Mesendoderm (in vitro differentiated cells): Measurements from ENCODE around the gene ACTG1.

Source experiments
- DNase-seq: peaks from one replicate; pipeline ENCODE4 v3.0.0; 2013
- H2AK5ac ChIP-seq: 2 replicates; pipeline ENCODE4 v1.6.1; 2013; ENCODE audit warnings: low read length, inconsistent platforms
- H2BK120ac ChIP-seq: 2 replicates; pipeline ENCODE4 v1.6.1; 2013; ENCODE audit warnings: low read depth, mild to moderate bottlenecking, low read length, moderate library complexity, mixed read lengths
- H2BK15ac ChIP-seq: replicated peaks from 2 replicates; pipeline ENCODE4 v1.6.1; 2013; ENCODE audit warnings: low read depth, mild to moderate bottlenecking, moderate library complexity
- H2BK5ac ChIP-seq: 2 replicates; pipeline ENCODE4 v1.6.1; 2013; ENCODE audit warnings: low read length, inconsistent platforms
- H3K18ac ChIP-seq: 2 replicates; pipeline ENCODE4 v1.6.1; 2013; ENCODE audit warnings: mild to moderate bottlenecking, low read length, mixed read lengths
- H3K23ac ChIP-seq: one replicate; pipeline ENCODE4 v1.6.1; 2013; ENCODE audit warnings: low read length
- H3K27ac ChIP-seq: 2 replicates; pipeline ENCODE4 v1.5.1; 2013; ENCODE audit warnings: low read depth, mild to moderate bottlenecking, inconsistent platforms, low read length, moderate library complexity
- H3K27me3 ChIP-seq: 2 replicates; pipeline ENCODE4 v1.6.1; 2013; ENCODE audit warnings: low read length, control low read depth, mild to moderate bottlenecking, inconsistent platforms; ENCODE audit not compliant: insufficient read depth, poor library complexity
- H3K36me3 ChIP-seq: 2 replicates; pipeline ENCODE4 v1.6.1; 2013; ENCODE audit warnings: low read length, inconsistent platforms; ENCODE audit not compliant: control insufficient read depth, insufficient read depth
- H3K4ac ChIP-seq: one replicate; pipeline ENCODE4 v1.6.1; 2013; ENCODE audit warnings: low read depth, mild to moderate bottlenecking, low read length, moderate library complexity
- H3K4me1 ChIP-seq: 2 replicates; pipeline ENCODE4 v1.6.1; 2013; ENCODE audit warnings: low read depth, low read length, inconsistent platforms; ENCODE audit not compliant: control insufficient read depth
- H3K4me2 ChIP-seq: 2 replicates; pipeline ENCODE4 v1.6.1; 2013; ENCODE audit warnings: low read length
- H3K4me3 ChIP-seq: 2 replicates; pipeline ENCODE4 v1.5.1; 2013; ENCODE audit warnings: mild to moderate bottlenecking, low read length
- H3K56ac ChIP-seq: one replicate; pipeline ENCODE4 v1.6.1; 2013; ENCODE audit warnings: low read length
- H3K79me1 ChIP-seq: 2 replicates; pipeline ENCODE4 v1.6.1; 2013; ENCODE audit warnings: low read length, inconsistent platforms
- H3K79me2 ChIP-seq: 2 replicates; pipeline ENCODE4 v1.6.1; 2013; ENCODE audit warnings: mild to moderate bottlenecking, low read length; ENCODE audit not compliant: control insufficient read depth, insufficient read depth
- H3K9ac ChIP-seq: 2 replicates; pipeline ENCODE4 v1.6.1; 2013; ENCODE audit warnings: low read length, inconsistent platforms
- H4K5ac ChIP-seq: one replicate; pipeline ENCODE4 v1.6.1; 2013; ENCODE audit warnings: low read length
- H4K8ac ChIP-seq: one replicate; pipeline ENCODE4 v1.6.1; 2013; ENCODE audit warnings: low read depth, mild to moderate bottlenecking, control low read depth, low read length, moderate library complexity
- WGBS: extraction: QIAGEN DNeasy Blood & Tissue Kit; methylation state at CpG from one replicate; pipeline ENCODE4 v1.1.7; 2013; ENCODE audit warnings: low lambda C conversion rate, missing lambda C conversion rate; ENCODE audit not compliant: insufficient coverage; ENCODE audit errors: extremely low coverage; 5-methylcytosine and 5-hydroxymethylcytosine counted together

The ACTG1 gene

DNA sequence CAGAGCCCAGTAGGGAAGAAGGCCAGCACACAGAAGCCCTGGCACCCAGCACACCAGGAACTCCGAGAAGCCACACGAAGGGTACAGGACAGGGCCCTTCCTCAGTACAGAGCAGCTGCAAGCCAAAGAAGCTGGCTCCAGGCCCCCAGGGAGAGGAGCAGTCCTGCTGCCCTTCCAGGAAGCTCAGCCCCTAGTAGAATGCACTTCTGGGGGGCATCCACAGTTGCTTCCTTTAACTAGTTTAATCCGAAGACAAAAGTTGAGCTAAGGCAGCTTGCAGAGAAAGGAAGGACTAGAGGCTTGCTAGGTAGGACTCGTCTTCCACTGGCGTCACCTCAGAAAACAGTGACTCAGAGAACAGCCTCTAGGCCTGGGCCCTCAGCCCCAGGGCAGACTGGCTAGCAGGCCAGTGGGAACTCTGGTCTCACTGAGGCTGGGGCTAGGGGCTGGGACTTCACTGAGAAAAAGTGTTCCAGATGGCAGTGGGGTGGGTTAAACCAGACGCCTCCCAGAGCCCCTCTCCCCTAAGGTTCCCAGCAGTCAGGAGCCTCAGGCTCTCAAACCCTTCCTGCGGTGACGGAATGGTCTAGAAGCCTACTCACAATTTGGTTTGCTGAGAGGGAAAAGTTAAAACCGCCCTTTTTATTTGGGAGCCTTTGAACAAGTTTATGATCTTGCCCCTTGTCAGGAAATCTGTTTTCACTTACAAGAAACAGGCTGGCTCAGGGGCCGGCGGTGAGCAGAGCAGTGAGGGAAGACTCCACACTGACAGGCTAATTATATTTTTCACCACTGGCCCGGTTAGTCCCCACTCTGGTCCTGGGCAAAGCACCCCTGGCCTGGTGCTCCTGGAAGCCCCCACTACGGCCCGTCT is 41.4 kb downstream of the ACTG1 start:
- Histone ChIP-seq H2BK120ac (no peak overlapping the region), H3K27ac (no peak overlapping the region), H3K4me3 (no peak overlapping the region), H3K4ac (no peak overlapping the region), H3K18ac (no peak overlapping the region), H3K4me1 (no peaks in the 10 kb centered on the region), H3K79me2 (no peaks in the 10 kb centered on the region), H4K8ac (no peak overlapping the region), H3K56ac (no peak overlapping the region), H3K79me1 (no peaks in the 10 kb centered on the region), H3K4me2 (no peak overlapping the region), H2BK15ac (no peak overlapping the region), H3K27me3 (no peaks in the 10 kb centered on the region), H2BK5ac (no peak overlapping the region), H4K5ac (no peak overlapping the region), H3K9ac (no peak overlapping the region), H3K23ac (no peak overlapping the region), H2AK5ac (no peak overlapping the region), H3K36me3 (no peaks in the 10 kb centered on the region)
- WGBS: no CpG with 5 or more reads among the region's 14 CpGs
- no peak for DNase-seq

GRCh38 chr17:81470270-81470943 is 42.2 kb downstream of the ACTG1 start:
- no CpG with 5 or more reads among the region's 9 CpGs for WGBS
- H3K23ac ChIP-seq: no peak overlapping the region
- H3K18ac ChIP-seq: no peak overlapping the region
- H4K5ac ChIP-seq: no peak overlapping the region
- H3K79me1 ChIP-seq: no peaks in the 10 kb centered on the region
- H3K4ac ChIP-seq: no peak overlapping the region
- no peak overlapping the region for H2BK15ac ChIP-seq
- no peaks in the 10 kb centered on the region for H3K79me2 ChIP-seq
- H3K56ac ChIP-seq: no peak overlapping the region
- no peak overlapping the region for H2BK5ac ChIP-seq
- no peak overlapping the region for H3K4me2 ChIP-seq
- H3K9ac ChIP-seq: no peak overlapping the region
- no peak for DNase-seq
- no peaks in the 10 kb centered on the region for H3K36me3 ChIP-seq
- no peaks in the 10 kb centered on the region for H3K27me3 ChIP-seq
- H3K27ac ChIP-seq: no peak overlapping the region
- no peak overlapping the region for H4K8ac ChIP-seq
- H2BK120ac ChIP-seq: no peak overlapping the region
- H3K4me1 ChIP-seq: no peaks in the 10 kb centered on the region
- H3K4me3 ChIP-seq: no peak overlapping the region
- no peak overlapping the region for H2AK5ac ChIP-seq

DNA sequence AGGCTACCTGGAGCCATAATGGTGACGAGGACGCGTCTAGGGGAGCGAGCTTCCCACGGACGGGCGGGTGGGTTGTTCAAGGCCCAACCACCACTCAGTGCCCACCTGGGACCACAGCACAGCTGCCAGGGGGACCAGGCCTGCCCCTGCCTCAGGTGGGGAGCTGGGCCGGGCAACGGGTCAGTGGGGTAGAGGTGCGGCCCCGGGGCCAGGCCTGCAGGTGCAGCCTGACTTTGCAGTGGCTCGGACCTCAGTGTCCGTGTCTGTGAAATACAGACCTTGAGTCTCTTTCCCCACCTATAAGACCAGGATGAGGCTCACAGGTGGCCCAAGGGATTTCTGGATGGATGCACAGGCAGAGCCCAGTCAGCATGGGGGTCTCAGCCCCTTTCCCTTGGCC is 43.3 kb downstream of the ACTG1 start:
- H3K56ac ChIP-seq: no peak overlapping the region
- H3K27ac ChIP-seq: no peak overlapping the region
- H3K18ac ChIP-seq: no peak overlapping the region
- no peak overlapping the region for H2AK5ac ChIP-seq
- H3K79me2 ChIP-seq: no peaks in the 10 kb centered on the region
- no peaks in the 10 kb centered on the region for H3K27me3 ChIP-seq
- H3K9ac ChIP-seq: no peak overlapping the region
- H3K36me3 ChIP-seq: no peaks in the 10 kb centered on the region
- H3K23ac ChIP-seq: no peak overlapping the region
- no peak overlapping the region for H3K4ac ChIP-seq
- no peaks in the 10 kb centered on the region for H3K79me1 ChIP-seq
- H2BK120ac ChIP-seq: no peak overlapping the region
- no peak overlapping the region for H2BK15ac ChIP-seq
- no peak for DNase-seq
- WGBS: no CpG with 5 or more reads among the region's 13 CpGs
- no peak overlapping the region for H2BK5ac ChIP-seq
- no peak overlapping the region for H3K4me3 ChIP-seq
- no peak overlapping the region for H4K5ac ChIP-seq
- no peaks in the 10 kb centered on the region for H3K4me1 ChIP-seq
- no peak overlapping the region for H3K4me2 ChIP-seq
- H4K8ac ChIP-seq: no peak overlapping the region

- Histone ChIP-seq H2BK5ac (no peak overlapping the region), H3K27ac (no peak overlapping the region), H3K56ac (no peak overlapping the region), H3K79me1 (no peaks in the 10 kb centered on the region), H3K4me2 (no peak overlapping the region), H3K23ac (no peak overlapping the region), H3K9ac (no peak overlapping the region), H4K5ac (no peak overlapping the region), H3K4me1 (no peaks in the 10 kb centered on the region), H2BK120ac (no peak overlapping the region), H3K18ac (no peak overlapping the region), H2AK5ac (no peak overlapping the region), H3K4ac (no peak overlapping the region), H4K8ac (no peak overlapping the region), H3K4me3 (no peak overlapping the region), H3K36me3 (no peaks in the 10 kb centered on the region), H3K79me2 (no peaks in the 10 kb centered on the region), H2BK15ac (no peak overlapping the region), H3K27me3 (no peaks in the 10 kb centered on the region)
- no CpG with 5 or more reads among the region's 18 CpGs for WGBS
- DNase-seq: no peak
Measured at GRCh38 chr17:81468770-81469121, 43.9 kb downstream of the ACTG1 start.

GRCh38 chr17:81468111-81468769 is 44.4 kb downstream of the ACTG1 start:
- Histone ChIP-seq H2BK15ac (no peak overlapping the region), H2AK5ac (no peak overlapping the region), H3K18ac (no peak overlapping the region), H4K8ac (no peak overlapping the region), H4K5ac (no peak overlapping the region), H3K27ac (no peak overlapping the region), H3K4me2 (no peak overlapping the region), H3K27me3 (no peaks in the 10 kb centered on the region), H3K36me3 (no peaks in the 10 kb centered on the region), H3K9ac (no peak overlapping the region), H3K4ac (no peak overlapping the region), H2BK5ac (no peak overlapping the region), H3K23ac (no peak overlapping the region), H2BK120ac (no peak overlapping the region), H3K4me3 (no peak overlapping the region), H3K79me2 (no peaks in the 10 kb centered on the region), H3K56ac (no peak overlapping the region), H3K4me1 (no peaks in the 10 kb centered on the region), H3K79me1 (no peaks in the 10 kb centered on the region)
- WGBS: no CpG with 5 or more reads among the region's 18 CpGs
- DNase-seq: no peak
